K562 (cell line): ENCODE results near the gene SSU72.

Experiments
- JUND ChIP-seq, 2 experiments: IDR thresholded peaks; 2 replicates in 1 of 2; 3 replicates in 1 of 2; pipeline ENCODE4 v1.6.1; 2011; ENCODE audit warnings: borderline replicate concordance in 2 of 2, low read depth in 2 of 2, low read length in 2 of 2, improper control_type of control experiment in 1 of 2, missing biosample characterization in 1 of 2, missing genetic modification characterization in 1 of 2, missing genetic modification reagents in 1 of 2
- SOX6 ChIP-seq: fragments of 450-650 bp; IDR thresholded peaks from 2 replicates; pipeline ENCODE4 v1.6.1; 2014; ENCODE audit warnings: mild to moderate bottlenecking

DNA sequence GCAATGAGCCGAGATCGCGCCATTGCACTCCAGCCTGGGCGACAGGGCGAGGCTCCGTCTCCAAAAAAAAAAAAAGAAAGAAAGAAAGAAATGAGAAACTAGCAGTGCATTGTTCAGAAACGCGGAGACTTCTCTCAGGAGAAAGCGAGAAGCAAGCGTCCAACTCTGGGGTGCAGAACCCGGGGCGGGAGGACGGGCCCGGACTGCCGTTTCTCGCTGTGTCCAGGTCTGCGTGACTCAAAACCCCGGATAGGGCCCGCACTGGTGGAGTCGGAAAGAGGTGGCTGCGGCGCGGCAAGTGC is 40.2 kb upstream of the SSU72 start:
- TF ChIP-seq SOX6 (no peak), JUND (IDR thresholded peaks at IDR 0.05; ENCODE audit: borderline replicate concordance, low read depth, low read length) (no peak), JUND (tag; IDR thresholded peaks at IDR 0.05; ENCODE audit: borderline replicate concordance, low read depth, low read length) (no peak)
